ENCODE measurements around the gene GPR176.

DNA sequence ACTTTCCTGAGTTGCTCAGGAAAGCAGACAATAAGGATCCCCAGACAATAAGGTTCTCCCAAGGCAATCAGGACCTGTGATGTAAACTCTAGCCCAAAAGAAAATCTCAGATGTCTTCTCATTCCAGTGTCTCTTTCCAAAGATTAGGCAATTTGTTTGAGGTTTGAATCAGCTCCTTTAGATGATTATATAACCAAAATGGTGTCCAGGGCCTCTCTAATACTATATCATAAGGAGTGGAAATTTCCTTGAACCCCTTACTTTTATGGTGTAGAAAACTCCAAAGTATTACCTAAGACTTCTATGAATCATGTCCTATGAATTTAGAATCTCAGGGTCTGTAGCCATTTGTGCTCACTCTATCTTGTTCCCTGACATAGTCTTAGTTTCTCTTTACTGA is 65.9 kb downstream of the GPR176 start:
- TF ChIP-seq, protein P1, sequence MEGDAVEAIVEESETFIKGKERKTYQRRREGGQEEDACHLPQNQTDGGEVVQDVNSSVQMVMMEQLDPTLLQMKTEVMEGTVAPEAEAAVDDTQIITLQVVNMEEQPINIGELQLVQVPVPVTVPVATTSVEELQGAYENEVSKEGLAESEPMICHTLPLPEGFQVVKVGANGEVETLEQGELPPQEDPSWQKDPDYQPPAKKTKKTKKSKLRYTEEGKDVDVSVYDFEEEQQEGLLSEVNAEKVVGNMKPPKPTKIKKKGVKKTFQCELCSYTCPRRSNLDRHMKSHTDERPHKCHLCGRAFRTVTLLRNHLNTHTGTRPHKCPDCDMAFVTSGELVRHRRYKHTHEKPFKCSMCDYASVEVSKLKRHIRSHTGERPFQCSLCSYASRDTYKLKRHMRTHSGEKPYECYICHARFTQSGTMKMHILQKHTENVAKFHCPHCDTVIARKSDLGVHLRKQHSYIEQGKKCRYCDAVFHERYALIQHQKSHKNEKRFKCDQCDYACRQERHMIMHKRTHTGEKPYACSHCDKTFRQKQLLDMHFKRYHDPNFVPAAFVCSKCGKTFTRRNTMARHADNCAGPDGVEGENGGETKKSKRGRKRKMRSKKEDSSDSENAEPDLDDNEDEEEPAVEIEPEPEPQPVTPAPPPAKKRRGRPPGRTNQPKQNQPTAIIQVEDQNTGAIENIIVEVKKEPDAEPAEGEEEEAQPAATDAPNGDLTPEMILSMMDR (conservative IDR thresholded peaks at IDR 0.05; ENCODE audit: low read length) = no peak
- no peak for TF ChIP-seq EZH2phosphoT487 (IDR thresholded peaks at IDR 0.05; ENCODE audit: borderline replicate concordance, low read depth, low read length)

All from OCI-LY7 (cell line).